Choroid plexus epithelial cell (primary cell): ENCODE data around the gene MON1A.

Experiments used
- DNase-seq: peaks from one replicate; pipeline ENCODE4 v3.0.0-alpha.2; 2010; ENCODE audit warnings: low read depth
- H3K4me3 ChIP-seq: 2 replicates; pipeline ENCODE4 v1.5.1; 2011; ENCODE audit warnings: low read depth, mild to moderate bottlenecking, control low read depth, low read length, moderate library complexity
- CTCF ChIP-seq: conservative IDR thresholded peaks from 2 replicates; pipeline ENCODE4 v1.5.1; 2011; ENCODE audit warnings: low read depth, mild to moderate bottlenecking, control low read depth, inconsistent platforms, low read length, moderate library complexity

Gene MON1A

GRCh38 chr3:49899815-49900214 is 29.8 kb downstream of the MON1A start:
- H3K4me3 ChIP-seq: no peak overlapping the region
- peak; percentile 63 for TF ChIP-seq CTCF
- peak; percentile 43 for DNase-seq

GRCh38 chr3:49898991-49899390 is 30.6 kb downstream of the MON1A start:
- no peak for DNase-seq
- no peak for TF ChIP-seq CTCF
- H3K4me3 ChIP-seq: no peak overlapping the region

- DNase-seq: no peak
- H3K4me3 ChIP-seq: no peak overlapping the region
- no peak for TF ChIP-seq CTCF
Measured at GRCh38 chr3:49896345-49896744, 33.3 kb downstream of the MON1A start.

- DNase-seq: no peak
- H3K4me3 ChIP-seq: no peak overlapping the region
- no peak for TF ChIP-seq CTCF
Measured at GRCh38 chr3:49895791-49896190, 33.8 kb downstream of the MON1A start.

- TF ChIP-seq CTCF: no peak
- H3K4me3 ChIP-seq: no peak overlapping the region
- no peak for DNase-seq
Measured at GRCh38 chr3:49889296-49889695, 40.3 kb downstream of the MON1A start.

GRCh38 chr3:49886922-49887265 is 42.7 kb downstream of the MON1A start:
- no peak for TF ChIP-seq CTCF
- DNase-seq: no peak
- no peak overlapping the region for H3K4me3 ChIP-seq

GRCh38 chr3:49883998-49884397 is 45.6 kb downstream of the MON1A start:
- DNase-seq: no peak
- no peak for TF ChIP-seq CTCF
- no peak overlapping the region for H3K4me3 ChIP-seq
